Neural progenitor cell (in vitro differentiated cells): Measurements from ENCODE around the gene KCNJ18.
"Not testable (repeated sequence)": the region's sequence is repeated elsewhere in the genome, so short reads cannot be mapped to it uniquely, and the experiment has no call there.

ENCODE experiments used
- EZH2 ChIP-seq: fragments of 200-600 bp; sonication (generic); IDR thresholded peaks from 2 replicates; pipeline ENCODE4 v1.6.1; 2017; ENCODE audit warnings: antibody characterized with exemption, mild to moderate bottlenecking, moderate library complexity
- TF ChIP-seq, protein P1 (sequence below): fragments of 200-600 bp; sonication (generic); IDR thresholded peaks from 2 replicates; pipeline ENCODE4 v1.5.1; 2017; ENCODE audit warnings: antibody characterized with exemption, mild to moderate bottlenecking

DNA sequence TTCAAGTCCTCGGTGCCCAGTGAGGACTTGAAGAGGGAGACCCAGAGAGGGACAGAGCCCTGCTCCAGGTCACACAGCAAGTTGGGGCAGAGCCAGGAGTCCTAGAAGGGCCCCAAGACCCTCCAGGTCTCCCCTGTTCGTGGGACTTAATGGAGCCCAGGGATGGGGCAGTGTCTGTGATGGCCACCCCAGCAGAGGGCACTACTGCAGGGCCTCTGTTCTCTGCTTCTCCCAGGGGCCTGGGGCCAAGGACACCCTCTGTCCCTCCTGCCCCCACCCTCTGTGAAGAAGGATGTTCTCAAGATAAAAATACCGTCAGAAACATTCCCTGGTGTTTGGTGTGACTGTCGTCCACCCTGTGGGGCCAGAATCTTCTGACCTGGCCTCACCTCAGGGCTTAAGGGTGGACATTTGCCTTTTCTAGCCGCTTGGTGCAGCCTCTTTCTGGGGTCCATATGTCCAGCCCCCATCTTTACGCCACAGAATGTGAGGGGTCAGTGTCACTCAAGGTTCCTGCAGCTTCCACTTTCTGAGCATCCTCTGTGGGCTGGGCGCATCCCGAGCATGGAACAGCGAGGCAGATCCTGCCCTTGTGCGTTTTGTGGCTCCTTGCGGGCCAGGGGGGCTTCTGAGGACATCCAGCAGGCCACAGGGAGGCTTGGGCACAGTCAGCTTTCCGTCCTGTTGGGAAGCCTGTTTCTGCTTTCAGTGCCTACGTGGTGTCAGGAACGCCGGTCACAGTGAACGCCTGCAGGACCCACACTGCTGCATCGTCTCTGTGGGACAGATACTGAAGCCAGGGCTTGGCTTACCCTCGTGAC, at the start of gene KCNJ18:
- TF ChIP-seq, protein P1, sequence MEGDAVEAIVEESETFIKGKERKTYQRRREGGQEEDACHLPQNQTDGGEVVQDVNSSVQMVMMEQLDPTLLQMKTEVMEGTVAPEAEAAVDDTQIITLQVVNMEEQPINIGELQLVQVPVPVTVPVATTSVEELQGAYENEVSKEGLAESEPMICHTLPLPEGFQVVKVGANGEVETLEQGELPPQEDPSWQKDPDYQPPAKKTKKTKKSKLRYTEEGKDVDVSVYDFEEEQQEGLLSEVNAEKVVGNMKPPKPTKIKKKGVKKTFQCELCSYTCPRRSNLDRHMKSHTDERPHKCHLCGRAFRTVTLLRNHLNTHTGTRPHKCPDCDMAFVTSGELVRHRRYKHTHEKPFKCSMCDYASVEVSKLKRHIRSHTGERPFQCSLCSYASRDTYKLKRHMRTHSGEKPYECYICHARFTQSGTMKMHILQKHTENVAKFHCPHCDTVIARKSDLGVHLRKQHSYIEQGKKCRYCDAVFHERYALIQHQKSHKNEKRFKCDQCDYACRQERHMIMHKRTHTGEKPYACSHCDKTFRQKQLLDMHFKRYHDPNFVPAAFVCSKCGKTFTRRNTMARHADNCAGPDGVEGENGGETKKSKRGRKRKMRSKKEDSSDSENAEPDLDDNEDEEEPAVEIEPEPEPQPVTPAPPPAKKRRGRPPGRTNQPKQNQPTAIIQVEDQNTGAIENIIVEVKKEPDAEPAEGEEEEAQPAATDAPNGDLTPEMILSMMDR = not testable (repeated sequence)
- TF ChIP-seq EZH2 = not testable (repeated sequence)
